ENCODE measurements around the gene MND1. TPM values are rescaled to one million over a fixed set of nuclear protein-coding genes. Genes with fewer than 3 reads are reported as not detected.
A peak's percentile ranks its signal among the peaks of the same experiment; 100 is the strongest.

Gene MND1
- total RNA-seq, 8 experiments from 2014 or later = 1.7 to 18.6 (median 2.1) TPM

GRCh38 chr4:153327247-153327646 is 17.2 kb upstream of the MND1 start:
- Histone ChIP-seq H3K27ac (no peak overlapping the region), H3K4me1 (replicated peaks in 1 of 2) (peaks cover 0 to 8% of the 10 kb centered on the region in 2 donors), H3K4me3 (no peak overlapping the region)
- ATAC-seq (replicated peaks in 6 of 8) = no peak
- 80 to 100% (median 95%) methylated on average over 1 of the region's 1 CpG; no CpG with 5 or more reads in 2 of the 10 experiments for WGBS, 10 experiments
- in situ Hi-C loops (cut with MboI; ENCODE audit: low pct_unique_long_range_greater_than_20kb in 2 of 9, low sequenced_read_pairs in 9 of 9, unreplicated experiment in 9 of 9) = loop anchor here in 1 of 9 experiments (10.0 kb wide), 1 partner anchor 182 kb away; no protein-coding TSS in a partner anchor

- 36 to 100% (median 88%) methylated on average over 1 to 2 of the region's 2 CpGs; no CpG with 5 or more reads in 3 of the 10 experiments for WGBS, 10 experiments
- in situ Hi-C loops (cut with MboI; ENCODE audit: low pct_unique_long_range_greater_than_20kb in 2 of 9, low sequenced_read_pairs in 9 of 9, unreplicated experiment in 9 of 9) = no loop called here
- Histone ChIP-seq H3K4me3 (no peak overlapping the region), H3K4me1 (replicated peaks in 1 of 2) (no peaks in the 10 kb centered on the region), H3K27ac (no peak overlapping the region)
- ATAC-seq (replicated peaks in 6 of 8) = no peak
These were observed 11.6 kb upstream of the MND1 start for GRCh38 chr4:153332936-153333335.

GRCh38 chr4:153333874-153334273 is 10.6 kb upstream of the MND1 start:
- H3K27ac ChIP-seq = no peak overlapping the region
- no peak for ATAC-seq (replicated peaks in 6 of 8)

GRCh38 chr4:153335665-153336064 is 8.8 kb upstream of the MND1 start:
- in situ Hi-C loops (cut with MboI; ENCODE audit: low pct_unique_long_range_greater_than_20kb in 2 of 9, low sequenced_read_pairs in 9 of 9, unreplicated experiment in 9 of 9) = no loop called here
- Histone ChIP-seq H3K27ac (no peak overlapping the region), H3K4me3 (no peak overlapping the region), H3K4me1 (replicated peaks in 1 of 2) (no peaks in the 10 kb centered on the region)
- no peak for ATAC-seq (replicated peaks in 6 of 8)
- 50 to 100% (median 86%) methylated on average over 1 to 4 of the region's 4 CpGs; no CpG with 5 or more reads in 1 of the 10 experiments for WGBS, 10 experiments

More at GRCh38 chr4:153333874-153334273, 10.6 kb upstream of the MND1 start:
- Histone ChIP-seq H3K4me1 (replicated peaks in 1 of 2) (no peaks in the 10 kb centered on the region), H3K4me3 (no peak overlapping the region)
- in situ Hi-C loops (cut with MboI; ENCODE audit: low pct_unique_long_range_greater_than_20kb in 2 of 9, low sequenced_read_pairs in 9 of 9, unreplicated experiment in 9 of 9) = no loop called here

- 85 to 100% (median 92%) methylated on average over 3 to 4 of the region's 4 CpGs; no CpG with 5 or more reads in 3 of the 10 experiments for WGBS, 10 experiments
- Histone ChIP-seq H3K27ac (no peak overlapping the region), H3K4me1 (replicated peaks in 1 of 2) (no peaks in the 10 kb centered on the region), H3K4me3 (no peak overlapping the region)
- ATAC-seq (replicated peaks in 6 of 8) = no peak
- in situ Hi-C loops (cut with MboI; ENCODE audit: low pct_unique_long_range_greater_than_20kb in 2 of 9, low sequenced_read_pairs in 9 of 9, unreplicated experiment in 9 of 9) = no loop called here
These were observed 6.8 kb upstream of the MND1 start for GRCh38 chr4:153337686-153338085.

GRCh38 chr4:153341575-153342090 is 2.9 kb upstream of the MND1 start:
- Histone ChIP-seq H3K4me1 (replicated peaks in 1 of 2) (no peaks in the 10 kb centered on the region), H3K27ac (no peak overlapping the region), H3K4me3 (no peak overlapping the region)
- no peak for ATAC-seq (replicated peaks in 6 of 8)
- 34 to 100% (median 83%) methylated on average over 1 to 4 of the region's 5 CpGs; no CpG with 5 or more reads in 1 of the 10 experiments for WGBS, 10 experiments
- in situ Hi-C loops (cut with MboI; ENCODE audit: low pct_unique_long_range_greater_than_20kb in 2 of 9, low sequenced_read_pairs in 9 of 9, unreplicated experiment in 9 of 9) = loop anchor here in 2 of 9 experiments (10.0 kb wide), 1 partner anchor 233 kb away; no protein-coding TSS in a partner anchor

- Histone ChIP-seq H3K4me1 (replicated peaks in 1 of 2) (no peaks in the 10 kb centered on the region), H3K4me3 (no peak overlapping the region), H3K27ac (no peak overlapping the region)
- in situ Hi-C loops (cut with MboI; ENCODE audit: low pct_unique_long_range_greater_than_20kb in 2 of 9, low sequenced_read_pairs in 9 of 9, unreplicated experiment in 9 of 9) = loop anchor here in 2 of 9 experiments (10.0 kb wide), 1 partner anchor 232 kb away; no protein-coding TSS in a partner anchor
- 80 to 100% (median 92%) methylated on average over 1 to 6 of the region's 6 CpGs; no CpG with 5 or more reads in 1 of the 10 experiments for WGBS, 10 experiments
- no peak for ATAC-seq (replicated peaks in 6 of 8)
These were observed 1.5 kb upstream of the MND1 start for GRCh38 chr4:153342751-153343552.

GRCh38 chr4:153345012-153345981 is 809 bp downstream of the MND1 start:
- Histone ChIP-seq H3K4me3 (peak overlapping the region; percentile 57 to 78 (median 66)), H3K27ac (peak overlapping the region in 1 of 2 donors; percentile 14), H3K4me1 (replicated peaks in 1 of 2) (no peaks in the 10 kb centered on the region)
- 0 to 8% (median 1%) methylated on average over 3 to 14 of the region's 44 CpGs for WGBS, 10 experiments
- in situ Hi-C loops (cut with MboI; ENCODE audit: low pct_unique_long_range_greater_than_20kb in 2 of 9, low sequenced_read_pairs in 9 of 9, unreplicated experiment in 9 of 9) = loop anchor here in 2 of 9 experiments (10.0 kb wide), 1 partner anchor 230 kb away; no protein-coding TSS in a partner anchor
- ATAC-seq (replicated peaks in 6 of 8) = peak; percentile 29 to 59 (median 46)

- peak overlapping the region in 4 of 5 donors; percentile 57 to 78 (median 64) for H3K4me3 ChIP-seq
- in situ Hi-C loops (cut with MboI; ENCODE audit: low pct_unique_long_range_greater_than_20kb in 2 of 9, low sequenced_read_pairs in 9 of 9, unreplicated experiment in 9 of 9) = loop anchor here in 2 of 9 experiments (10.0 kb wide), 1 partner anchor 229 kb away; no protein-coding TSS in a partner anchor
- 0 to 73% (median 41%) methylated on average over 1 to 2 of the region's 2 CpGs; no CpG with 5 or more reads in 1 of the 10 experiments for WGBS, 10 experiments
These were observed 1.5 kb downstream of the MND1 start for GRCh38 chr4:153346031-153346430.

GRCh38 chr4:153346563-153346962 is 2.1 kb downstream of the MND1 start:
- H3K4me3 ChIP-seq = no peak overlapping the region
- ATAC-seq (replicated peaks in 6 of 8) = no peak
- no peaks in the 10 kb centered on the region for H3K4me1 ChIP-seq (replicated peaks in 1 of 2)
- 28 to 100% (median 60%) methylated on average over 1 to 5 of the region's 5 CpGs; no CpG with 5 or more reads in 1 of the 10 experiments for WGBS, 10 experiments
- in situ Hi-C loops (cut with MboI; ENCODE audit: low pct_unique_long_range_greater_than_20kb in 2 of 9, low sequenced_read_pairs in 9 of 9, unreplicated experiment in 9 of 9) = loop anchor here in 2 of 9 experiments (10.0 kb wide), 1 partner anchor 228 kb away; no protein-coding TSS in a partner anchor
- no peak overlapping the region for H3K27ac ChIP-seq

More at GRCh38 chr4:153346031-153346430, 1.5 kb downstream of the MND1 start:
- Histone ChIP-seq H3K27ac (no peak overlapping the region), H3K4me1 (replicated peaks in 1 of 2) (no peaks in the 10 kb centered on the region)
- no peak for ATAC-seq (replicated peaks in 6 of 8)

GRCh38 chr4:153347117-153347516 is 2.6 kb downstream of the MND1 start:
- H3K4me1 ChIP-seq (replicated peaks in 1 of 2) = no peaks in the 10 kb centered on the region
- in situ Hi-C loops (cut with MboI; ENCODE audit: low pct_unique_long_range_greater_than_20kb in 2 of 9, low sequenced_read_pairs in 9 of 9, unreplicated experiment in 9 of 9) = loop anchor here in 2 of 9 experiments (10.0 kb wide), 1 partner anchor 228 kb away; no protein-coding TSS in a partner anchor
- H3K4me3 ChIP-seq = no peak overlapping the region
- H3K27ac ChIP-seq = no peak overlapping the region
- ATAC-seq (replicated peaks in 6 of 8) = no peak

GRCh38 chr4:153348006-153348405 is 3.5 kb downstream of the MND1 start:
- ATAC-seq (replicated peaks in 6 of 8) = no peak
- in situ Hi-C loops (cut with MboI; ENCODE audit: low pct_unique_long_range_greater_than_20kb in 2 of 9, low sequenced_read_pairs in 9 of 9, unreplicated experiment in 9 of 9) = loop anchor here in 2 of 9 experiments (10.0 kb wide), 1 partner anchor 227 kb away; no protein-coding TSS in a partner anchor
- Histone ChIP-seq H3K4me3 (no peak overlapping the region), H3K27ac (no peak overlapping the region), H3K4me1 (replicated peaks in 1 of 2) (no peaks in the 10 kb centered on the region)
- WGBS, 10 experiments = 88 to 100% (median 99%) methylated on average over 2 to 4 of the region's 4 CpGs

Data from motor neuron (in vitro differentiated cells).